ENCODE results near the gene RNU1-2.
"Not testable (repeated sequence)": the region's sequence is repeated elsewhere in the genome, so short reads cannot be mapped to it uniquely, and the experiment has no call there.

RNU1-2 gene

GRCh38 chr1:16915627-16915973, 19.8 kb downstream of the RNU1-2 start:
- no peak for DNase-seq (ENCODE audit: low spot score)
- Histone ChIP-seq H3K4me3 (no peak overlapping the region), H3K27ac (no peak overlapping the region)
- no peak for TF ChIP-seq CTCF (IDR thresholded peaks at IDR 0.05)

DNA sequence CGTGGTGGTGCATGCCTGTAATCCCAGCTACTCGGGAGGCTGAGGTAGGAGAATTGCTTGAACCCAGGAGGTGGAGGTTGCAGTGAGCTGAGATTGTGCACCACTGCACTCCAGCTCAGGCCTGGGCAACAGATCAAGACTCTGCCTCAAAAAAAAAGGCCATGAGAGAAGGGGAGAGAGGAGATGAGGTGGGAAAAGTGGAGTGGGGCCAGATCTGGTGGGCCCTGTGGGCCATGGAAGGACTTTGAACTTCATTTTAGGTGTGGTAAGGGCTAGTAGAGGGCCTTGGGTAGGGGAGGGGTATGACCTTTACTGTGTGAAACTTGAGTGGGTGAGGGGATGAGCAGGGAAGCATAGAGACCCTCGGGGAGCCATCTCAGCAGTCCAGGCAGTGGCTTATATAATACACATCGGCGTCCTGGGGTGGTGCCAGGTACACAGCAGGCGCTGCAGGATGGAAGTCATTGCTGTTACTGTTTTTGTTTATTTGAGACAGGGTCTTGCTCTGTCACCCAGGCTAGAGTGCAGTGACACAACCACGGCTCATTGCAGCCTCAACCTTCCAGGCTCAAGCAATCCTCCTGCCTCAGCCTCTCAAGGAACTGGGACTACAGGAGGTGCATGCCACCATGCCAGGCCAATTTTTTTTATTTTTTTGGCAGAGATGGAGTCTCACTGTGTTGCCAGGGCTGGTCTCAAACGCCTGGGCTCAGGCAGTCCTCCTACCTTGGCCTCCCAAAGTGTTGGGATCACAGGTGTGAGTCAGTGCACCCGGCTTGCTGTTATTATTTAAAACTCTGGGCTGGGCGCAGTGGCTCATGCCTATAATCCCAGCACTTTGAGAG, 20.5 kb downstream of the RNU1-2 start:
- not testable (repeated sequence) for H3K27ac ChIP-seq; H3K4me3 ChIP-seq; DNase-seq (ENCODE audit: low spot score)

DNA sequence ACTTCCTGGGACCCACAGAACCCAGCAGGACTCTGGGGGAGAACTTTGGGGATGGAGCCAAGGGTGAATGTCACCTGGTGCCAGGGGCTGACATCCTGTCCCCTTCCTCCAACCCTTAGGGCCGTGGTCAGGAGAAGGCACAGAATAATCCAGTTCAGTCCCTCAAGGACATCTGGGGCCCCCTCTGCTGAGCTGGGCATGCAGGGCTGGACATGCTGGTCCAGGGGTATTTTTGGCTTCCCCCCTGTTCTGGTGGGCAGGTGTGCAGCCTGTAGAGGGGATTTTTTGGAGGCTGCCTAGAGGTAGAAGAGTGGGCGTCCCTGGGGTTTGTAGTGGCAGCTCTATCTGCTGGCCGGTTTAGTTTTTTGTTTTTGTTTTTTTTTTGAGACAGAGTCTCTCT, 22.6 kb downstream of the RNU1-2 start:
- Histone ChIP-seq H3K4me3 (no peak overlapping the region), H3K27ac (no peak overlapping the region)
- TF ChIP-seq CTCF (IDR thresholded peaks at IDR 0.05) = no peak
- no peak for DNase-seq (ENCODE audit: low spot score)

DNA sequence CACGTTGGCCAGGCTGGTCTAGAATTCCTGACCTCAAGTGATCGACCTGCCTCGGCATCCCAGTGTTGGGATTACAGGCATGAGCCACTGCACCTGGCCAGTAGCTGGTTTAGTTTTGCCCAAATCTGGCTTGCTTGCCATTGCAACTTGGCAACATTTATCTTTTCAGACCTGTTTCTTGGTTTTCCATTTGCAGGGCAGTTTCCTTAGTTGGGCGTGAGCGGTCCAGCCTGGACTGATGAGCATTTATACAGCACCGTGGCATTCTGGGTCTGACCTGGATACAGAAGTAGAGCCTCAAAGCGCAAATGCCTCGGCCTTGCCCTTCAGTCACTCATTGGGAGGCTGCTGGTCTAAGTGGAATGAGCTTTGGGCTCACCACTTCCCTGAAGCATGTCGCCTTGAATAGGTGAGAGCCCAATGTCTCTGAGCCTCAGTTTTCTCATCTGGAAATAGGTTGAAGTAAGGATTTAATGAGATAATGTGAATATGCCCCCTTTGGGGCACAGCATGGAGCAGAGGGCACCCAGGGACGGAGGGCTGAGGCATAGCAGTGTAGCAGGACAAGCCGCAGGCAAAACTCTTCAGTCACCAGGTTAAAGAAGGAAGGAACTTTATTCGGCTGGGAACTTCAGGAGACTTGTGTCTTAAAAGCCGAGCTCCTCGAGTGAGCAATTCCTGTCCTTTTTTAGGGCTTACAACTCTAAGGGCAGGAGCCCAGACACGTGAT, 23.3 kb downstream of the RNU1-2 start:
- peak; percentile 71 for DNase-seq (ENCODE audit: low spot score)

DNA sequence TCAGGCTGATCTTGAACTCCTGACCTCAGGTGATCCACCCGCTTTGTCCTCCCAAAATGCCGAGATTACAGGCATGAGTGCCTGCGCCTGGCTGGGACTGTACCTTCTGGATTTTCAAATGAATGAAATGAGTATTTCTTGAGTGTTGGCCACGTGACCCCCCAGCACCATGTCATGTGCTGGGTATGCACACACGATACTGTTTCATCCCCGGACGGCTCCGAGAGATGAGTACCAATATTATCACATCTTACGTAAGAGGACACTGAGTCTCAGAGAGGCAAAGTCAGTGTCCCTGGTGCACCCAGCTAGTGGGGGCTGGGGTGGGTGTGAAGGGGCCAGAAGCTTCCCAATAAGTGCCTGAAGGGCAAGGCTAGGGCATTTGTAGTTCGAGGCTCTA, 25.2 kb downstream of the RNU1-2 start:
- TF ChIP-seq CTCF (IDR thresholded peaks at IDR 0.05) = no peak
- DNase-seq (ENCODE audit: low spot score) = no peak
- H3K27ac ChIP-seq = no peak overlapping the region
- H3K4me3 ChIP-seq = no peak overlapping the region

More for the DNA sequence above, 23.3 kb downstream of the RNU1-2 start:
- not testable (repeated sequence) for H3K27ac ChIP-seq, H3K4me3 ChIP-seq

GRCh38 chr1:16921391-16922185, 25.8 kb downstream of the RNU1-2 start, which contains the start of gene CROCC:
Gene CROCC, plus strand, starts transcription at chr1:16921931. Its CDS starts 88 bp downstream, at chr1:16922019.
- Histone ChIP-seq H3K4me3 (no peak within 1 kb of the TSS), H3K27ac (no peak within 1 kb of the TSS)
- TF ChIP-seq CTCF (IDR thresholded peaks at IDR 0.05) = no peak
- DNase-seq (ENCODE audit: low spot score) = no peak

DNA sequence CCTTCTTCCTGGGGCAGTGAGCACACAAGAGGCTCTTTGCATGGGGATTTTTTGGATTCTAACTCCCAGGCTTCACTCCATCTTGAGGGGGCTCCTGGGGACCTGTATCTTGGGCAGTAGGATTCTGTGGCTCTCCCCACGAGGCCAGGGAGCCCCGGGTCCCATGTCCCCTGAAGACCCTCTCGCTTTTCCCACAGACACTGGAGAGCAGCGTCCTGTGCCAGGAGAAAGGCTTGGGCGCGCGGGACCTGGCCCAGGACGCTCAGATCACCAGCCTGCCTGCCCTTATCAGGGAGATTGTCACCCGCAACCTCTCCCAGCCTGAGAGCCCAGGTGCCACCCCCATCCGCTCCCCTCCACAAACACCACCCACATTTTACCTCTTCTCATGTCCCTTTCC, 26.7 kb downstream of the RNU1-2 start:
- no peak for TF ChIP-seq CTCF (IDR thresholded peaks at IDR 0.05)
- no peak overlapping the region for H3K27ac ChIP-seq

More for the DNA sequence above, 26.7 kb downstream of the RNU1-2 start:
- H3K4me3 ChIP-seq = no peak overlapping the region
- DNase-seq (ENCODE audit: low spot score) = no peak
